Brain microvascular endothelial cell (primary cell): ENCODE measurements around the gene GIGYF1.

Experiments
- DNase-seq: peaks from one replicate; pipeline ENCODE4 v3.0.0-alpha.2; 2020
- H3K27ac ChIP-seq: fragments of 250-450 bp; sonication (Bioruptor Pico); 2 replicates; pipeline ENCODE4 v1.5.1; 2020; ENCODE audit warnings: mild to moderate bottlenecking, moderate library complexity
- H3K27me3 ChIP-seq: fragments of 250-450 bp; sonication (Bioruptor Pico); replicated peaks from 2 replicates; pipeline ENCODE4 v1.5.1; 2020; ENCODE audit warnings: mild to moderate bottlenecking
- H3K36me3 ChIP-seq: fragments of 250-450 bp; sonication (Bioruptor Pico); replicated peaks from 2 replicates; pipeline ENCODE4 v1.5.1; 2020; ENCODE audit warnings: mild to moderate bottlenecking
- H3K4me3 ChIP-seq: 2 replicates; pipeline ENCODE4 v1.5.1; 2011; ENCODE audit warnings: low read depth, mild to moderate bottlenecking, control low read depth, low read length, moderate library complexity
- in situ Hi-C: cut with HindIII; loops from 2 replicates; pipeline ENCODE4 v1.10.0; 2017; ENCODE audit warnings: low sequenced_read_pairs, low pct_ligation_motif_present
- TF ChIP-seq, protein P1 (sequence below): IDR thresholded peaks from 2 replicates; pipeline ENCODE4 v1.5.1; 2011; ENCODE audit warnings: low read depth, mild to moderate bottlenecking, moderate library complexity, low read length, control low read depth, inconsistent platforms; ENCODE audit errors: missing control alignments

Gene GIGYF1, protein sequence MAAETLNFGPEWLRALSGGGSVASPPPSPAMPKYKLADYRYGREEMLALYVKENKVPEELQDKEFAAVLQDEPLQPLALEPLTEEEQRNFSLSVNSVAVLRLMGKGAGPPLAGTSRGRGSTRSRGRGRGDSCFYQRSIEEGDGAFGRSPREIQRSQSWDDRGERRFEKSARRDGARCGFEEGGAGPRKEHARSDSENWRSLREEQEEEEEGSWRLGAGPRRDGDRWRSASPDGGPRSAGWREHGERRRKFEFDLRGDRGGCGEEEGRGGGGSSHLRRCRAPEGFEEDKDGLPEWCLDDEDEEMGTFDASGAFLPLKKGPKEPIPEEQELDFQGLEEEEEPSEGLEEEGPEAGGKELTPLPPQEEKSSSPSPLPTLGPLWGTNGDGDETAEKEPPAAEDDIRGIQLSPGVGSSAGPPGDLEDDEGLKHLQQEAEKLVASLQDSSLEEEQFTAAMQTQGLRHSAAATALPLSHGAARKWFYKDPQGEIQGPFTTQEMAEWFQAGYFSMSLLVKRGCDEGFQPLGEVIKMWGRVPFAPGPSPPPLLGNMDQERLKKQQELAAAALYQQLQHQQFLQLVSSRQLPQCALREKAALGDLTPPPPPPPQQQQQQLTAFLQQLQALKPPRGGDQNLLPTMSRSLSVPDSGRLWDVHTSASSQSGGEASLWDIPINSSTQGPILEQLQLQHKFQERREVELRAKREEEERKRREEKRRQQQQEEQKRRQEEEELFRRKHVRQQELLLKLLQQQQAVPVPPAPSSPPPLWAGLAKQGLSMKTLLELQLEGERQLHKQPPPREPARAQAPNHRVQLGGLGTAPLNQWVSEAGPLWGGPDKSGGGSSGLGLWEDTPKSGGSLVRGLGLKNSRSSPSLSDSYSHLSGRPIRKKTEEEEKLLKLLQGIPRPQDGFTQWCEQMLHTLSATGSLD (N-terminal part only)

DNA sequence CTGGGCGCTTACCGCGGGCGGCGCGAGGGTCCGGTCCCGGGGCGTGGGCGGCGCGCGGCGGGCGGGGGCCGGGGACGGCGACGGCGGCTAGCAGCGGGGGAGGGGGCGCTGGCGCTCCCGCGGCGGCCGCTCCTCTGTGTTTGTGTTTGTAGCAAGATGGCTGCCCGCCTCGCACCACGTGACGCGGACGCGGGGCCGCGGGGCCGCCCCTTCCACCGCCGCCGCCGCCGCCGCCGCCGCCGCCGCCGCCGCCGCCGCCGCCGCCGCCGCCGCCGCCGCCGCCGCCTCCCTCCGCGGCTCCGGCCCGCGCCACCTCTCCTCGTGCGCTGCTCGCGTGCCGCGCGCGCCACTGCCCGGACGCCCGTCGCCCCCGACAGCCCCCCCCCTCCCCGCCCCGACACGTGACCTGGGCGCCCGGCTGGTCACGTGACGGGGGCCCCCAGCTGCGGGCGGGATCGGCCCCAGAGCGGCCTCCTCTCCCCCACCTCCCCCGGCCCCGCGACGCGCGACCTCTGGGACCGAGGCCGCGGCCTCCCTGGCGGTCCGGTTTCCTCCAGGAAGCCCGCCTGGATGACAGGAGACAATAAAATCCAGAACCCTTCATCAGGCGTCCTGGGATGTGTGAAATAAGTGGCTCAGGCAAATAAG, at the start of gene GIGYF1:
GIGYF1 (minus strand) TSS at position 153 of the 648 bp plus-strand sequence. CDS start 6,012 bp downstream, outside the sequence.
- TF ChIP-seq, protein P1, sequence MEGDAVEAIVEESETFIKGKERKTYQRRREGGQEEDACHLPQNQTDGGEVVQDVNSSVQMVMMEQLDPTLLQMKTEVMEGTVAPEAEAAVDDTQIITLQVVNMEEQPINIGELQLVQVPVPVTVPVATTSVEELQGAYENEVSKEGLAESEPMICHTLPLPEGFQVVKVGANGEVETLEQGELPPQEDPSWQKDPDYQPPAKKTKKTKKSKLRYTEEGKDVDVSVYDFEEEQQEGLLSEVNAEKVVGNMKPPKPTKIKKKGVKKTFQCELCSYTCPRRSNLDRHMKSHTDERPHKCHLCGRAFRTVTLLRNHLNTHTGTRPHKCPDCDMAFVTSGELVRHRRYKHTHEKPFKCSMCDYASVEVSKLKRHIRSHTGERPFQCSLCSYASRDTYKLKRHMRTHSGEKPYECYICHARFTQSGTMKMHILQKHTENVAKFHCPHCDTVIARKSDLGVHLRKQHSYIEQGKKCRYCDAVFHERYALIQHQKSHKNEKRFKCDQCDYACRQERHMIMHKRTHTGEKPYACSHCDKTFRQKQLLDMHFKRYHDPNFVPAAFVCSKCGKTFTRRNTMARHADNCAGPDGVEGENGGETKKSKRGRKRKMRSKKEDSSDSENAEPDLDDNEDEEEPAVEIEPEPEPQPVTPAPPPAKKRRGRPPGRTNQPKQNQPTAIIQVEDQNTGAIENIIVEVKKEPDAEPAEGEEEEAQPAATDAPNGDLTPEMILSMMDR: no peak
- Histone ChIP-seq H3K4me3 (peak within 1 kb of the TSS; percentile 62), H3K27me3 (no peaks in the 10 kb centered on the region), H3K36me3 (peaks cover 4% of the 10 kb centered on the region), H3K27ac (no peak within 1 kb of the TSS)
- in situ Hi-C loops: no loop called here
- DNase-seq: no peak

GRCh38 chr7:100739934-100740333, 45.9 kb upstream of the GIGYF1 start:
- no peak for DNase-seq
- Histone ChIP-seq H3K36me3 (no peaks in the 10 kb centered on the region), H3K27me3 (no peaks in the 10 kb centered on the region), H3K4me3 (no peak overlapping the region), H3K27ac (no peak overlapping the region)
- in situ Hi-C loops: no loop called here
- TF ChIP-seq, protein P1: no peak

DNA sequence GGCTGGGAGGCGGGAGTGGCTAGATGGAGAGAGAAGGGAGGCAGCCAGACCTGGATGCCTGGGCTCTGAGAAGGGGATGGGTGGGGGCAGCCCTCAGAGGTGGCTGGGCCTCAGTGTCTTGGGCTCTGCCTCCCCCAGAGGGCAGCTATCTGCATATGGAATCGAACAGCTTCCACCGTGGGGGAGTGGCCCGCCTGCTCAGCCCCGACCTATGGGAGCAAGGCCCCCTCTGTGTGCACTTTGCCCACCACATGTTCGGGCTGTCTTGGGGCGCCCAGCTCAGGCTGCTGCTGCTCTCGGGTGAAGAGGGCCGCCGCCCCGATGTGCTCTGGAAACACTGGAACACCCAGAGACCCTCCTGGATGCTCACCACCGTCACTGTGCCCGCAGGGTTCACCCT, 42.6 kb upstream of the GIGYF1 start:
- Histone ChIP-seq H3K27me3 (no peaks in the 10 kb centered on the region), H3K4me3 (no peak overlapping the region), H3K36me3 (no peaks in the 10 kb centered on the region), H3K27ac (no peak overlapping the region)
- in situ Hi-C loops: no loop called here
- TF ChIP-seq, protein P1: no peak
- DNase-seq: no peak

GRCh38 chr7:100735730-100736129, 41.7 kb upstream of the GIGYF1 start:
- H3K27me3 ChIP-seq: no peaks in the 10 kb centered on the region
- no peaks in the 10 kb centered on the region for H3K36me3 ChIP-seq
- in situ Hi-C loops: no loop called here
- TF ChIP-seq, protein P1: no peak
- DNase-seq: no peak
- H3K27ac ChIP-seq: no peak overlapping the region
- no peak overlapping the region for H3K4me3 ChIP-seq

GRCh38 chr7:100731937-100732636, 38.0 kb upstream of the GIGYF1 start:
- no peak for DNase-seq
- H3K27me3 ChIP-seq: no peaks in the 10 kb centered on the region
- TF ChIP-seq, protein P1: no peak
- no peaks in the 10 kb centered on the region for H3K36me3 ChIP-seq
- no peak overlapping the region for H3K27ac ChIP-seq
- in situ Hi-C loops: no loop called here
- H3K4me3 ChIP-seq: no peak overlapping the region
